ENCODE results near the gene PPIP5K1. TPM values are rescaled to one million over a fixed set of nuclear protein-coding genes. Genes with fewer than 3 reads are reported as not detected.
"Not testable (repeated sequence)": the region's sequence is repeated elsewhere in the genome, so short reads cannot be mapped to it uniquely, and the experiment has no call there.

Gene PPIP5K1
- total RNA-seq (2021) (34.4 to 41.7 TPM (median 41.3 TPM) in 3 replicates), Bru-seq, nascent RNA (percentile 40 among the genes with signal in this experiment)
- long read RNA-seq, experiment 1, full-length matches to known transcripts, result 4 of 49 reads
- long read RNA-seq, experiment 1, partial matches to known transcripts, result 17 of 49 reads
- long read RNA-seq, experiment 1, other reads (novel, unspliced or antisense), result 28 of 49 reads
- long read RNA-seq, experiment 2, partial matches to known transcripts, result 1 of 13 reads
- long read RNA-seq, experiment 2, other reads (novel, unspliced or antisense), result 12 of 13 reads
- long read RNA-seq, experiment 3, partial matches to known transcripts, result 0 of 1 reads
- long read RNA-seq, experiment 3, other reads (novel, unspliced or antisense), result 1 of 1 reads

GRCh38 chr15:43589778-43590466, at the start of gene PPIP5K1:
Gene PPIP5K1, minus strand, starts transcription at chr15:43590208. Its CDS starts 5,704 bp downstream, at chr15:43584504.
- ATAC-seq, result peak; percentile 69
- H3K36me3 Mint-ChIP-seq; H3K9me3 Mint-ChIP-seq; H3K27me3 Mint-ChIP-seq (ENCODE audit: low read depth); H3K27ac Mint-ChIP-seq; H3K4me1 Mint-ChIP-seq; CTCF ChIA-PET; H3K4me3 Mint-ChIP-seq; POLR2A ChIA-PET; DNase-seq (ENCODE audit: low spot score): not testable (repeated sequence)

DNA sequence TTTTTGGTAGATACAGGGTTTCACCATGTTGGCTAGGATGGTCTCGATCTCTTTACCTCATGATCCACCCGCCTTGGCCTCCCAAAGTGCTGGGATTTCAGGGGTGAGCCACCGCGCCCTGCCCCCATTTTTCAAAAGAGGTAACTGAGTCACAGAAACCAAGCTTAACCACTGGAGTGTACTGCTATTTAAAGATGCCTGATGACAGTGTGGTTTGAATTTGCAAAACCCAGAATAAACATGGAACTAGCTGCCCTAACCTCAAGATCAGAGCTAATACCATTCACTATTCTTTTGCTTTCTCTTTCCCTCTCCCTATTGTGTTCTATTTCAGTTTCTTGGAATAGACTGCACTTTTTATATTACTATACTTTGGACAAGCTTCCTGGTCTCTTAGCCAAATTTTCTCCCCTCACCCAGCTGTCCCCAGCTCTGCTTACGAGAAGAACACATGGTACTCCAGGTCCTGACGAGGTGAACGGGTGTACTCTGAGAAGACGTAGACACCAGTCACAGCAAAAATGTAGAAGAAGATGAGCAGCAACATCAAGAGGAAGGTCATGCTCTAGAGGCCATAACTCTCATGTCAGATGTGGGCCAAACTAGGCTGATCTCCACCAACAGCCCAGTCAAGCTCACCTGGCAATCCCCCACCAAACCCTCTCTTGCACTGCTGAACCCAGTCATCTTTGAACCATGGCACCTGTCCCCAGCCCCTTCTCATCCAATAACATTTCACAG, 48.6 kb upstream of the PPIP5K1 start:
- H3K27me3 Mint-ChIP-seq (ENCODE audit: low read depth); CTCF ChIA-PET; H3K4me3 Mint-ChIP-seq; DNase-seq (ENCODE audit: low spot score); H3K36me3 Mint-ChIP-seq; H3K4me1 Mint-ChIP-seq; ATAC-seq; H3K27ac Mint-ChIP-seq; H3K9me3 Mint-ChIP-seq: not testable (repeated sequence)
- POLR2A ChIA-PET, result interaction anchor here (0.5 to 0.7 kb wide), 2 partner anchors 18 to 1824 kb away, joined by 3 read pairs; no protein-coding TSS in a partner anchor

GRCh38 chr15:43626937-43627336, 36.9 kb upstream of the PPIP5K1 start:
- DNase-seq (ENCODE audit: low spot score); ATAC-seq; H3K9me3 Mint-ChIP-seq; H3K27me3 Mint-ChIP-seq (ENCODE audit: low read depth); H3K4me1 Mint-ChIP-seq; CTCF ChIA-PET; H3K36me3 Mint-ChIP-seq; POLR2A ChIA-PET; H3K4me3 Mint-ChIP-seq; H3K27ac Mint-ChIP-seq: not testable (repeated sequence)
- peak; percentile 53; the same call in 1 of the 2 replicates for TF ChIP-seq ZNF121 (CRISPR knock-in tag; IDR thresholded peaks at IDR 0.05)

DNA sequence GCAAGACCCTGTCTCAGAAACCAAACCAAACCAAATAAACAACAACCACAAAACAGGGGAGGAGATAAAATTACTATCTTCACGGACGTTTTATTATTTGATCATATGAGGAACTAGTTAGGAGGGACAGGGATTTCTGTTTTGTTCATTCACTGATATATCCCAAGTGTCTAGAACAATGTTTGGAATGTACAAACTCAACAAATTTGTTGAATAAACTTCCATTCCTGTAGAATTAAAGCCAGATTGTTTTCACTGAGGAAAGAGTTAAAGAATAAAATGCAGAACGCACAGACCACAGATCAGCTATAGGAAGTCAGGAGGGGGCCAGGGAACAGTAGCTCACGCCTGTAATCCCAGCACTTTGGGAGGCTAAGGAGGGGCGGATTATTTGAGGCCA, 35.1 kb upstream of the PPIP5K1 start:
- ChIA-PET POLR2A (no interaction called here), CTCF (no interaction called here)
- Mint-ChIP-seq H3K9me3 (no peaks in the 10 kb centered on the region), H3K27ac (no peak overlapping the region), H3K4me3 (no peak overlapping the region), H3K27me3 (ENCODE audit: low read depth) (no peaks in the 10 kb centered on the region), H3K36me3 (no peaks in the 10 kb centered on the region), H3K4me1 (no peaks in the 10 kb centered on the region)
- no peak for TF ChIP-seq CREM (CRISPR knock-in tag; IDR thresholded peaks at IDR 0.05)
- no peak for TF ChIP-seq ZBTB43 (CRISPR knock-in tag; IDR thresholded peaks at IDR 0.05)
- no peak for TF ChIP-seq ZNF423 (CRISPR knock-in tag; IDR thresholded peaks at IDR 0.05)
- no peak for TF ChIP-seq ZBTB21 (CRISPR knock-in tag; IDR thresholded peaks at IDR 0.05; ENCODE audit: borderline replicate concordance)
- no peak for TF ChIP-seq FOXP1 (CRISPR knock-in tag; IDR thresholded peaks at IDR 0.05; ENCODE audit: borderline replicate concordance)
- TF ChIP-seq ZNF219 (CRISPR knock-in tag; IDR thresholded peaks at IDR 0.05; ENCODE audit: borderline replicate concordance), result no peak
- TF ChIP-seq NFE2L1 (CRISPR knock-in tag; IDR thresholded peaks at IDR 0.05), result no peak
- TF ChIP-seq TEAD1 (CRISPR knock-in tag; IDR thresholded peaks at IDR 0.05), result no peak
- TF ChIP-seq HMGA2 (CRISPR knock-in tag; IDR thresholded peaks at IDR 0.05), result no peak
- TF ChIP-seq AFF4 (CRISPR knock-in tag; IDR thresholded peaks at IDR 0.05; ENCODE audit: borderline replicate concordance), result no peak
- no peak for TF ChIP-seq ZNF416 (CRISPR knock-in tag; IDR thresholded peaks at IDR 0.05)
- TF ChIP-seq RELA (CRISPR knock-in tag; IDR thresholded peaks at IDR 0.05; ENCODE audit: borderline replicate concordance), result no peak
- no peak for TF ChIP-seq RORB (CRISPR knock-in tag; IDR thresholded peaks at IDR 0.05)
- TF ChIP-seq, protein P1, sequence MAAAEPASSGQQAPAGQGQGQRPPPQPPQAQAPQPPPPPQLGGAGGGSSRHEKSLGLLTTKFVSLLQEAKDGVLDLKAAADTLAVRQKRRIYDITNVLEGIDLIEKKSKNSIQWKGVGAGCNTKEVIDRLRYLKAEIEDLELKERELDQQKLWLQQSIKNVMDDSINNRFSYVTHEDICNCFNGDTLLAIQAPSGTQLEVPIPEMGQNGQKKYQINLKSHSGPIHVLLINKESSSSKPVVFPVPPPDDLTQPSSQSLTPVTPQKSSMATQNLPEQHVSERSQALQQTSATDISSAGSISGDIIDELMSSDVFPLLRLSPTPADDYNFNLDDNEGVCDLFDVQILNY (CRISPR knock-in tag; IDR thresholded peaks at IDR 0.05), result no peak
- TF ChIP-seq, protein P2, sequence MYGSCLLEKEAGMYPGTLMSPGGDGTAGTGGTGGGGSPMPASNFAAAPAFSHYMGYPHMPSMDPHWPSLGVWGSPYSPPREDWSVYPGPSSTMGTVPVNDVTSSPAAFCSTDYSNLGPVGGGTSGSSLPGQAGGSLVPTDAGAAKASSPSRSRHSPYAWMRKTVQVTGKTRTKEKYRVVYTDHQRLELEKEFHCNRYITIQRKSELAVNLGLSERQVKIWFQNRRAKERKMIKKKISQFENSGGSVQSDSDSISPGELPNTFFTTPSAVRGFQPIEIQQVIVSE (CRISPR knock-in tag; IDR thresholded peaks at IDR 0.05; ENCODE audit: borderline replicate concordance), result no peak
- no peak for TF ChIP-seq MAX (CRISPR knock-in tag; IDR thresholded peaks at IDR 0.05)
- no peak for TF ChIP-seq ZNF138 (CRISPR knock-in tag; conservative IDR thresholded peaks at IDR 0.05)
- DNase-seq (ENCODE audit: low spot score) (no peak), ATAC-seq (no peak)
